ENCODE results near the gene SYTL1. TPM values are rescaled to one million over a fixed set of nuclear protein-coding genes. Genes with fewer than 3 reads are reported as not detected.

The SYTL1 gene
- total and polyA plus RNA-seq, 9 of the 15 experiments (the other 6 are each of a cell fraction or from before 2014, with no cell fraction given): 0.04 to 9.3 (median 1.7) TPM

DNA sequence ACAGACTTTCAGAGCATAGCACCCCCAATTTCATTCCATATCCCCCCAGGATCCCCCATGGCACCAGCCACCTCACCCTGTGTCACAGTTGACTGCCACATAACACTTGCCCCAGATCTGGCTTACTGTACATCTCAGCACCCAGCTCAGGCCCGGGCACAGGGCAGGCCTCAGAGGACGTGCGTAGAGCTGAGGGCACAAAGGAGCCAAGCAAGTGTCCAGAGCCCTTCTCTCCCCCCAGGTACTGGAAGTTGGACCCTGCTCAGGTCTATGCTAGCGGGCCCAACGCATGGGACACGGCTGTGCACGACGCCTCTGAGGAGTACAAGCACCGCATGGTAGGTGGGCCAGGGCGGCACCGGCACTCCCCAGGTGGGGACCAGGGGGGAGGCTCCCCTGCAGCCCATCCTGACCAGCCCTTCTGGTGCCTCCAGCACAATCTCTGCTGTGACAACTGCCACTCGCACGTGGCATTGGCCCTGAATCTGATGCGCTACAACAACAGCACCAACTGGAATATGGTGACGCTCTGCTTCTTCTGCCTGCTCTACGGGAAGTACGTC is 8.0 kb upstream of the SYTL1 start (continued):
- TF ChIP-seq, protein P1, sequence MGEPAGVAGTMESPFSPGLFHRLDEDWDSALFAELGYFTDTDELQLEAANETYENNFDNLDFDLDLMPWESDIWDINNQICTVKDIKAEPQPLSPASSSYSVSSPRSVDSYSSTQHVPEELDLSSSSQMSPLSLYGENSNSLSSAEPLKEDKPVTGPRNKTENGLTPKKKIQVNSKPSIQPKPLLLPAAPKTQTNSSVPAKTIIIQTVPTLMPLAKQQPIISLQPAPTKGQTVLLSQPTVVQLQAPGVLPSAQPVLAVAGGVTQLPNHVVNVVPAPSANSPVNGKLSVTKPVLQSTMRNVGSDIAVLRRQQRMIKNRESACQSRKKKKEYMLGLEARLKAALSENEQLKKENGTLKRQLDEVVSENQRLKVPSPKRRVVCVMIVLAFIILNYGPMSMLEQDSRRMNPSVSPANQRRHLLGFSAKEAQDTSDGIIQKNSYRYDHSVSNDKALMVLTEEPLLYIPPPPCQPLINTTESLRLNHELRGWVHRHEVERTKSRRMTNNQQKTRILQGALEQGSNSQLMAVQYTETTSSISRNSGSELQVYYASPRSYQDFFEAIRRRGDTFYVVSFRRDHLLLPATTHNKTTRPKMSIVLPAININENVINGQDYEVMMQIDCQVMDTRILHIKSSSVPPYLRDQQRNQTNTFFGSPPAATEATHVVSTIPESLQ (CRISPR knock-in tag; IDR thresholded peaks at IDR 0.05): no peak
- TF ChIP-seq TRIM24 (IDR thresholded peaks at IDR 0.05): no peak

DNA sequence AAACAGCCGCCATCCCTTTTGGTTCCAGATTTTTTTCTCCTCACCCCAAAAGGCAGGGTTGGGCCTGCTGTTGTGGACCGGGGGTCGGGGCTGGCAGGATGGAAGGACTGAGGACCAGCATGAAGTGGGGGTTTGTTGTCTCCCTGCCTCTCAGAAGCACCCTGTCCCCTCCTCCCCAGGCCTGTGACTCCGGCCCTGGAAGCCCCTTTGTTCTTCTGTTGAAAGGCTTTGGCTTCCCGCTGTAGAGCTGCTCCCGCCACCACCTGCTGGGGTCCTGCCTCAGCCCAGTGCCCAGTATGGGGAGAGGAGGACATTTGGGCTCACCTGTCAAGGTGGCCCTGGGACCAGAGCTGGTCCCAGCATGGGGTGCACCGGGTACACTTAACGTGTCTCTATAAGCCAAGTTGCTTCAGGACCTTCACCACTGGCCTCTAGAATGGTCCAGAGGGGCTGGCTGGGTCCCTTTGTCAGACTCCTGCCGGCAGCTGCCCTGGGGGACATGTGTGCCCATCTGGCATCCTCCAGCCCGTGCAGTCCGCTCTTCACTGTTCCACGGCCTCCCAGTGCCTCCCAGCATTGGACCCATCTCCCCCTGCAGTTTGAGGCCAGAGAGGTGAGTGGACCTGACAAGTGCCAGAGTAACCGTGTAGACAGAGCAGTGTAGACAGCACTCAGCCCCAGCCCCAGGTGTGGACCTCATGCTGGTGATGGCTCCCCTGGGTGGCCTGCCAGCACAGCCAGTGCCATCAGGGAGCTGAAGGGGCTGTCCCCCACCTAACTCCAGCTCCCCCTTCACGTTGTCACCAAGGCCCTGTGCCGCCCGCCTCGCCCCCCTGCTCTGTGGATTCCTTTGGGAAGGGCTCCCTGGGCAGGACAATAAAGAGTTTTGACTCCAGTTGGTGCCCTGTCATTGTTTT is 6.1 kb upstream of the SYTL1 start:
- peaks cover 0 to 14% of the 10 kb centered on the region in 2 experiments; a peak in 2 of 5 replicates for H3K4me1 ChIP-seq (replicated peaks in 1 of 2; ENCODE audit: control insufficient read depth in 2 of 2, insufficient read depth in 2 of 2, low read length in 2 of 2)
- peaks cover 7% of the 10 kb centered on the region; the same call in 1 of the 2 replicates for H4K20me1 ChIP-seq (replicated peaks; ENCODE audit: control insufficient read depth, insufficient read depth, low read length)
- FAIRE-seq (no peak), ATAC-seq (no peak), DNase-seq (ENCODE audit: extremely low read depth in 1 of 4, low spot score in 3 of 4) (no peak)
- peak; percentile 59 for TF ChIP-seq POLR2G (IDR thresholded peaks at IDR 0.05; ENCODE audit: low read depth, low read length)
- TF ChIP-seq, protein P2, sequence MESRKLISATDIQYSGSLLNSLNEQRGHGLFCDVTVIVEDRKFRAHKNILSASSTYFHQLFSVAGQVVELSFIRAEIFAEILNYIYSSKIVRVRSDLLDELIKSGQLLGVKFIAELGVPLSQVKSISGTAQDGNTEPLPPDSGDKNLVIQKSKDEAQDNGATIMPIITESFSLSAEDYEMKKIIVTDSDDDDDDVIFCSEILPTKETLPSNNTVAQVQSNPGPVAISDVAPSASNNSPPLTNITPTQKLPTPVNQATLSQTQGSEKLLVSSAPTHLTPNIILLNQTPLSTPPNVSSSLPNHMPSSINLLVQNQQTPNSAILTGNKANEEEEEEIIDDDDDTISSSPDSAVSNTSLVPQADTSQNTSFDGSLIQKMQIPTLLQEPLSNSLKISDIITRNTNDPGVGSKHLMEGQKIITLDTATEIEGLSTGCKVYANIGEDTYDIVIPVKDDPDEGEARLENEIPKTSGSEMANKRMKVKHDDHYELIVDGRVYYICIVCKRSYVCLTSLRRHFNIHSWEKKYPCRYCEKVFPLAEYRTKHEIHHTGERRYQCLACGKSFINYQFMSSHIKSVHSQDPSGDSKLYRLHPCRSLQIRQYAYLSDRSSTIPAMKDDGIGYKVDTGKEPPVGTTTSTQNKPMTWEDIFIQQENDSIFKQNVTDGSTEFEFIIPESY (CRISPR knock-in tag; IDR thresholded peaks at IDR 0.05): peak; percentile 20; the same call in 1 of the 2 replicates
- TF ChIP-seq, protein P3, sequence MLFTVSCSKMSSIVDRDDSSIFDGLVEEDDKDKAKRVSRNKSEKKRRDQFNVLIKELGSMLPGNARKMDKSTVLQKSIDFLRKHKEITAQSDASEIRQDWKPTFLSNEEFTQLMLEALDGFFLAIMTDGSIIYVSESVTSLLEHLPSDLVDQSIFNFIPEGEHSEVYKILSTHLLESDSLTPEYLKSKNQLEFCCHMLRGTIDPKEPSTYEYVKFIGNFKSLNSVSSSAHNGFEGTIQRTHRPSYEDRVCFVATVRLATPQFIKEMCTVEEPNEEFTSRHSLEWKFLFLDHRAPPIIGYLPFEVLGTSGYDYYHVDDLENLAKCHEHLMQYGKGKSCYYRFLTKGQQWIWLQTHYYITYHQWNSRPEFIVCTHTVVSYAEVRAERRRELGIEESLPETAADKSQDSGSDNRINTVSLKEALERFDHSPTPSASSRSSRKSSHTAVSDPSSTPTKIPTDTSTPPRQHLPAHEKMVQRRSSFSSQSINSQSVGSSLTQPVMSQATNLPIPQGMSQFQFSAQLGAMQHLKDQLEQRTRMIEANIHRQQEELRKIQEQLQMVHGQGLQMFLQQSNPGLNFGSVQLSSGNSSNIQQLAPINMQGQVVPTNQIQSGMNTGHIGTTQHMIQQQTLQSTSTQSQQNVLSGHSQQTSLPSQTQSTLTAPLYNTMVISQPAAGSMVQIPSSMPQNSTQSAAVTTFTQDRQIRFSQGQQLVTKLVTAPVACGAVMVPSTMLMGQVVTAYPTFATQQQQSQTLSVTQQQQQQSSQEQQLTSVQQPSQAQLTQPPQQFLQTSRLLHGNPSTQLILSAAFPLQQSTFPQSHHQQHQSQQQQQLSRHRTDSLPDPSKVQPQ (CRISPR knock-in tag; IDR thresholded peaks at IDR 0.05; ENCODE audit: borderline replicate concordance): no peak
- in situ Hi-C loops (cut with MboI): no loop called here
- no peak overlapping the region for H3K27ac ChIP-seq (ENCODE audit: extremely low read depth, low read depth, low read length)
- no peaks in the 10 kb centered on the region for H3K9me3 ChIP-seq (replicated peaks; ENCODE audit: control insufficient read depth, insufficient read depth, low read depth, low read length)
- no peaks in the 10 kb centered on the region for H3K27me3 ChIP-seq (ENCODE audit: control insufficient read depth in 2 of 2, insufficient read depth in 2 of 2, low read length in 2 of 2)
- no peaks in the 10 kb centered on the region for H3K9me1 ChIP-seq (ENCODE audit: control insufficient read depth, insufficient read depth, low read length)
- BruUV-seq (replicated peaks): no TSS peak
- H3K4me2 ChIP-seq (ENCODE audit: insufficient read depth, low read length): no peak overlapping the region
- ChIA-PET POLR2A (interaction anchor here (0.6 to 4.2 kb wide), 6 partner anchors 8 to 606 kb away, joined by 3 to 23 read pairs (median 4); no protein-coding TSS in a partner anchor), CTCF (ENCODE audit: low intra/inter-chr PET ratio) (no interaction called here)
- intact Hi-C loops (cut with micrococcal nuclease): no loop called here
- peaks cover 61% of the 10 kb centered on the region; the same call in 2 of the 3 replicates for H3K36me3 ChIP-seq (ENCODE audit: control insufficient read depth, insufficient read depth, low read length)
- no peak overlapping the region for H3K4me3 ChIP-seq
- H3K9ac ChIP-seq (ENCODE audit: insufficient read depth in 1 of 2, low read depth in 2 of 2, low read length in 2 of 2): peak overlapping the region in 1 of 2 experiments; percentile 38; a peak in 1 of 4 replicates
- 94% methylated on average over 13 of the region's 17 CpGs for WGBS (ENCODE audit: insufficient coverage, low coverage, missing lambda C conversion rate)
- H2AFZ ChIP-seq (ENCODE audit: low read depth, low read length): no peak overlapping the region
- H3K79me2 ChIP-seq (ENCODE audit: control insufficient read depth, insufficient read depth, low read length): 0 out of 3 replicates have a peak, but pooled peaks cover 1% of the 10 kb centered on the region

All from K562 (cell line).